IMR-90 (cell line): ENCODE results near the gene ATF7IP. TPM values are rescaled to one million over a fixed set of nuclear protein-coding genes. Genes with fewer than 3 reads are reported as not detected.

Experiments used
- ATAC-seq: fragments of 200-7000 bp; cut with Tn5 transposase; 2 replicates; pipeline ENCODE4 v1.9.1; 2020; ENCODE audit warnings: low read depth, mild to moderate bottlenecking, moderate library complexity
- BruUV-seq: library from RNA; stranded (reverse); fragments of 400-500 nt; replicated peaks from 2 replicates; lab custom pipeline; 2021; lab: Mats Ljungman, UMichigan
- CTCF ChIA-PET: fragments of 300-600 bp; formaldehyde crosslinking; extraction: SDS; loops from one replicate; lab custom pipeline; 2021; ENCODE audit warnings: antibody characterized with exemption; lab: Yijun Ruan, JAX
- POLR2A ChIA-PET: fragments of 300-600 bp; sonication (Branson Sonifier 250); formaldehyde crosslinking; loops from one replicate; lab custom pipeline; 2022; ENCODE audit warnings: antibody characterized with exemption; ENCODE audit not compliant: unreplicated experiment; lab: Charles Lee
- DNase-seq: peaks from one replicate; pipeline ENCODE4 v3.0.0; 2013
- H2AFZ ChIP-seq: replicated peaks from 2 replicates; pipeline ENCODE3; 2013; ENCODE audit warnings: low read length, mild to moderate bottlenecking; ENCODE audit not compliant: poor library complexity
- H2AK5ac ChIP-seq: 2 replicates; pipeline ENCODE4 v1.6.1; 2013; ENCODE audit warnings: low read depth, low read length, inconsistent platforms
- H2AK9ac ChIP-seq: replicated peaks from 2 replicates; pipeline ENCODE3; 2013; ENCODE audit warnings: mild to moderate bottlenecking, low read depth, low read length, moderate library complexity; ENCODE audit not compliant: poor library complexity
- H2BK120ac ChIP-seq: 2 replicates; pipeline ENCODE4 v1.6.1; 2013; ENCODE audit warnings: low read depth, low read length, inconsistent platforms
- H2BK15ac ChIP-seq: 3 replicates; pipeline ENCODE4 v1.6.1; 2013; ENCODE audit warnings: low read depth, low read length, inconsistent platforms
- H2BK20ac ChIP-seq: 2 replicates; pipeline ENCODE4 v1.6.1; 2013; ENCODE audit warnings: low read depth, mild to moderate bottlenecking, inconsistent platforms, low read length, moderate library complexity
- H2BK5ac ChIP-seq: 2 replicates; pipeline ENCODE4 v1.6.1; 2013; ENCODE audit warnings: mild to moderate bottlenecking, low read depth, low read length, inconsistent platforms; ENCODE audit not compliant: poor library complexity, severe bottlenecking
- H3K14ac ChIP-seq: replicated peaks from 2 replicates; pipeline ENCODE4 v1.6.1; 2013; ENCODE audit warnings: low read depth, low read length, inconsistent platforms
- H3K18ac ChIP-seq: 2 replicates; pipeline ENCODE4 v1.6.1; 2013; ENCODE audit warnings: low read depth, low read length, control low read depth
- H3K23ac ChIP-seq: 2 replicates; pipeline ENCODE4 v1.6.1; 2013; ENCODE audit warnings: low read depth, low read length, inconsistent platforms
- H3K27ac ChIP-seq: 2 replicates; pipeline ENCODE4 v1.5.1; 2013; ENCODE audit warnings: mild to moderate bottlenecking, control low read depth, low read length; ENCODE audit not compliant: insufficient read depth
- H3K27me3 ChIP-seq: 2 replicates; pipeline ENCODE4 v1.6.1; 2013; ENCODE audit warnings: low read length; ENCODE audit not compliant: control insufficient read depth, insufficient read depth
- H3K36me3 ChIP-seq: 2 replicates; pipeline ENCODE4 v1.6.1; 2013; ENCODE audit warnings: low read length, mixed read lengths; ENCODE audit not compliant: control insufficient read depth, insufficient read depth
- H3K4ac ChIP-seq: 2 replicates; pipeline ENCODE4 v1.6.1; 2013; ENCODE audit warnings: low read depth, low read length, inconsistent platforms
- H3K4me1 ChIP-seq: 2 replicates; pipeline ENCODE4 v1.6.1; 2013; ENCODE audit warnings: low read length, mixed read lengths; ENCODE audit not compliant: control insufficient read depth, insufficient read depth
- H3K4me2 ChIP-seq: 2 replicates; pipeline ENCODE4 v1.6.1; 2013; ENCODE audit warnings: low read depth, mild to moderate bottlenecking, control low read depth, low read length, moderate library complexity
- H3K4me3 ChIP-seq: 2 replicates; pipeline ENCODE4 v1.5.1; 2013; ENCODE audit warnings: low read depth, mild to moderate bottlenecking, control low read depth, low read length, moderate library complexity; ENCODE audit not compliant: insufficient read depth
- H3K56ac ChIP-seq: 2 replicates; pipeline ENCODE4 v1.6.1; 2013; ENCODE audit warnings: low read length, inconsistent platforms; ENCODE audit not compliant: insufficient read depth; ENCODE audit errors: extremely low read depth
- H3K79me1 ChIP-seq, 2 experiments: 2 replicates each; pipeline ENCODE4 v1.6.1; 2013; ENCODE audit warnings: low read length in 2 of 2, inconsistent platforms in 1 of 2, low read depth in 1 of 2
- H3K9ac ChIP-seq: 2 replicates; pipeline ENCODE4 v1.6.1; 2013; ENCODE audit warnings: low read depth, low read length, control low read depth
- H3K9me1 ChIP-seq: 2 replicates; pipeline ENCODE4 v1.6.1; 2013; ENCODE audit warnings: low read length, inconsistent platforms; ENCODE audit not compliant: insufficient read depth
- H3K9me3 ChIP-seq: 2 replicates; pipeline ENCODE4 v1.6.1; 2013; ENCODE audit warnings: low read length; ENCODE audit not compliant: control insufficient read depth, insufficient read depth
- H4K20me1 ChIP-seq: 2 replicates; pipeline ENCODE4 v1.6.1; 2013; ENCODE audit warnings: low read length, inconsistent platforms; ENCODE audit not compliant: insufficient read depth
- H4K5ac ChIP-seq: 2 replicates; pipeline ENCODE4 v1.6.1; 2013; ENCODE audit warnings: mild to moderate bottlenecking, low read depth, low read length, control low read depth
- H4K8ac ChIP-seq, 2 experiments: 2 replicates each; pipeline ENCODE4 v1.6.1; 2013; ENCODE audit warnings: low read depth in 2 of 2, low read length in 2 of 2, control low read depth in 1 of 2, inconsistent platforms in 1 of 2
- H4K91ac ChIP-seq: 2 replicates; pipeline ENCODE4 v1.6.1; 2013; ENCODE audit warnings: low read depth, low read length, inconsistent platforms; ENCODE audit not compliant: insufficient read depth
- BHLHE40 ChIP-seq: fragments of 150-350 bp; IDR thresholded peaks from 2 replicates; pipeline ENCODE4 v1.6.1; 2016; ENCODE audit warnings: mild to moderate bottlenecking, low read depth, low read length
- CEBPB ChIP-seq: IDR thresholded peaks from 2 replicates; pipeline ENCODE4 v1.6.1; 2012; ENCODE audit warnings: low read depth, low read length, improper control_type of control experiment
- CHD1 ChIP-seq: IDR thresholded peaks from 2 replicates; pipeline ENCODE4 v1.6.1; 2012; ENCODE audit warnings: low read depth, low read length, improper control_type of control experiment
- ELK1 ChIP-seq: fragments of 150-350 bp; IDR thresholded peaks from 2 replicates; pipeline ENCODE4 v1.6.1; 2016; ENCODE audit warnings: low read depth, mild to moderate bottlenecking, low read length, moderate library complexity, borderline replicate concordance
- FOS ChIP-seq: fragments of 150-350 bp; IDR thresholded peaks from 2 replicates; pipeline ENCODE4 v1.6.1; 2016; ENCODE audit warnings: low read depth, low read length
- MAFK ChIP-seq: IDR thresholded peaks from 2 replicates; pipeline ENCODE4 v1.6.1; 2012; ENCODE audit warnings: low read depth, low read length, improper control_type of control experiment
- MAZ ChIP-seq: IDR thresholded peaks from 2 replicates; pipeline ENCODE4 v1.6.1; 2012; ENCODE audit warnings: low read depth, mild to moderate bottlenecking, low read length, improper control_type of control experiment, moderate library complexity, borderline replicate concordance
- MXI1 ChIP-seq: IDR thresholded peaks from 2 replicates; pipeline ENCODE4 v1.6.1; 2012; ENCODE audit warnings: low read depth, mild to moderate bottlenecking, low read length, moderate library complexity, borderline replicate concordance
- NFE2L2 ChIP-seq: fragments of 150-350 bp; IDR thresholded peaks from 2 replicates; pipeline ENCODE4 v1.6.1; 2016; ENCODE audit warnings: low read depth, mild to moderate bottlenecking, low read length
- POLR2A ChIP-seq: IDR thresholded peaks from 2 replicates; pipeline ENCODE4 v1.6.1; 2012; ENCODE audit warnings: mild to moderate bottlenecking, low read depth, low read length
- RAD21 ChIP-seq: IDR thresholded peaks from 2 replicates; pipeline ENCODE4 v1.6.1; 2012; ENCODE audit warnings: low read length, improper control_type of control experiment
- RCOR1 ChIP-seq: IDR thresholded peaks from 2 replicates; pipeline ENCODE4 v1.6.1; 2012; ENCODE audit warnings: mild to moderate bottlenecking, low read length, improper control_type of control experiment; ENCODE audit not compliant: insufficient replicate concordance
- RFX5 ChIP-seq: IDR thresholded peaks from 2 replicates; pipeline ENCODE4 v1.8.0; 2012; ENCODE audit warnings: low read depth, mild to moderate bottlenecking, low read length, moderate library complexity
- SMC3 ChIP-seq: fragments of 150-350 bp; IDR thresholded peaks from 2 replicates; pipeline ENCODE4 v1.6.1; 2016; ENCODE audit warnings: low read depth, mild to moderate bottlenecking, antibody characterized with exemption, low read length, moderate library complexity
- USF2 ChIP-seq: fragments of 150-350 bp; IDR thresholded peaks from 2 replicates; pipeline ENCODE4 v1.6.1; 2017; ENCODE audit warnings: mild to moderate bottlenecking, antibody characterized with exemption, low read length, low read depth
- dilution Hi-C: fragments of 300-500 bp; cut with HindIII; formaldehyde crosslinking; loops from one replicate; pipeline ENCODE4 v1.14.3; 2018; ENCODE audit warnings: low sequenced_read_pairs; ENCODE audit not compliant: unreplicated experiment
- in situ Hi-C: fragments of 300-500 bp; cut with MboI; formaldehyde crosslinking; loops from 3 replicates; pipeline ENCODE4 v1.14.3; 2019; ENCODE audit warnings: low sequenced_read_pairs, inconsistent platforms, mixed read lengths
- intact Hi-C: fragments of 100-400 bp; cut with micrococcal nuclease; formaldehyde crosslinking; loops from 2 replicates; pipeline ENCODE4 v1.10.0; 2022
- polyA plus RNA-seq, 3 experiments: library from polyadenylated mRNA; depleted of rRNA; stranded (reverse); fragments of >200 nt; gene quantifications; 2 replicates each; pipeline ENCODE4 v1.2.3, GENCODE V29; 2012; ENCODE audit warnings: low replicate concordance in 1 of 3
- total RNA-seq: library from RNA; depleted of rRNA; stranded (reverse); fragments of >200 nt; gene quantifications from 2 replicates; pipeline ENCODE4 v1.2.3, GENCODE V29; 2012
- TF ChIP-seq, protein P1 (sequence below): conservative IDR thresholded peaks from 2 replicates; pipeline ENCODE4 v1.5.1; 2012; ENCODE audit warnings: mild to moderate bottlenecking, low read depth, low read length, improper control_type of control experiment

The ATF7IP gene
- total and polyA plus RNA-seq, 2 of the 4 experiments (the other 2 are of a cell fraction) = 9.4 to 22.8 TPM

DNA sequence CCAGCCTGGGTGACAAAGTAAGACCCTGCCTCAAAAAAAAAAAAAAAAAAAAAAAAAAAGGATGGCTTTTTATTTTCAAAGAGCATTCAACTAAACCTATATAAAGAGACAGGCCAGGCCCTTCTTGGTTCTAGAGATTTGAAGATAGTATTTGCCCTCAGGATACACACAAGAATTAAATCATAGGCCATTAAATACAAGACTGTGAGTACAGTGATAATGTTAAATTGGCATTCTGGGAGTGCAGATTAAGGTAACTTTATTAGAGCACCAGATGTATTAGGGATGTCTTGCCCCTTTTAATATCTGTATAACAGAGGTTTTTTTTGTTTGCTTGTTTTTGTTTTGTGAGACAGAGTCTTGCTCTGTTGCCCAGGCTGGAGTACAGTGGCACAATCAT lies 61.3 kb downstream of the ATF7IP start:
- TF ChIP-seq, protein P1, sequence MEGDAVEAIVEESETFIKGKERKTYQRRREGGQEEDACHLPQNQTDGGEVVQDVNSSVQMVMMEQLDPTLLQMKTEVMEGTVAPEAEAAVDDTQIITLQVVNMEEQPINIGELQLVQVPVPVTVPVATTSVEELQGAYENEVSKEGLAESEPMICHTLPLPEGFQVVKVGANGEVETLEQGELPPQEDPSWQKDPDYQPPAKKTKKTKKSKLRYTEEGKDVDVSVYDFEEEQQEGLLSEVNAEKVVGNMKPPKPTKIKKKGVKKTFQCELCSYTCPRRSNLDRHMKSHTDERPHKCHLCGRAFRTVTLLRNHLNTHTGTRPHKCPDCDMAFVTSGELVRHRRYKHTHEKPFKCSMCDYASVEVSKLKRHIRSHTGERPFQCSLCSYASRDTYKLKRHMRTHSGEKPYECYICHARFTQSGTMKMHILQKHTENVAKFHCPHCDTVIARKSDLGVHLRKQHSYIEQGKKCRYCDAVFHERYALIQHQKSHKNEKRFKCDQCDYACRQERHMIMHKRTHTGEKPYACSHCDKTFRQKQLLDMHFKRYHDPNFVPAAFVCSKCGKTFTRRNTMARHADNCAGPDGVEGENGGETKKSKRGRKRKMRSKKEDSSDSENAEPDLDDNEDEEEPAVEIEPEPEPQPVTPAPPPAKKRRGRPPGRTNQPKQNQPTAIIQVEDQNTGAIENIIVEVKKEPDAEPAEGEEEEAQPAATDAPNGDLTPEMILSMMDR = no peak
- no peak for TF ChIP-seq USF2
- no peak for TF ChIP-seq MAZ
- no peak for TF ChIP-seq CEBPB
- TF ChIP-seq FOS = no peak
- TF ChIP-seq RFX5 = no peak
- TF ChIP-seq NFE2L2 = no peak
- no peak for TF ChIP-seq RCOR1
- TF ChIP-seq CHD1 = no peak
- no peak for TF ChIP-seq ELK1
- no peak for TF ChIP-seq BHLHE40
- TF ChIP-seq POLR2A = no peak
- no peak for TF ChIP-seq SMC3
- TF ChIP-seq MXI1 = no peak
- no peak for TF ChIP-seq RAD21
- TF ChIP-seq MAFK = no peak
- BruUV-seq = no TSS peak
- H3K14ac ChIP-seq = no peak overlapping the region
- dilution Hi-C loops = no loop called here
- H2AK5ac ChIP-seq = no peak overlapping the region
- H3K9ac ChIP-seq = no peak overlapping the region
- no peaks in the 10 kb centered on the region; the same call in 1 of the 2 replicates for H3K9me3 ChIP-seq
- no peaks in the 10 kb centered on the region for H4K20me1 ChIP-seq
- H4K5ac ChIP-seq = no peak overlapping the region
- no peaks in the 10 kb centered on the region for H3K27me3 ChIP-seq
- no peak overlapping the region for H2BK20ac ChIP-seq
- in situ Hi-C loops = no loop called here
- H2AFZ ChIP-seq = no peak overlapping the region
- H3K36me3 ChIP-seq = peaks cover 11% of the 10 kb centered on the region
- no peaks in the 10 kb centered on the region for H3K9me1 ChIP-seq
- no peak overlapping the region for H4K8ac ChIP-seq
- no peak overlapping the region for H3K18ac ChIP-seq
- intact Hi-C loops = no loop called here
- H3K27ac ChIP-seq = no peak overlapping the region
- CTCF ChIA-PET = interaction anchor here (0.5 kb wide), 1 partner anchor 79 kb away, joined by 3 read pairs; no protein-coding TSS in a partner anchor
- no peak overlapping the region for H3K56ac ChIP-seq
- no peak overlapping the region for H2BK5ac ChIP-seq
- no peak overlapping the region for H2BK15ac ChIP-seq
- H3K4me2 ChIP-seq = no peak overlapping the region
- no peak overlapping the region for H2AK9ac ChIP-seq
- no peak overlapping the region for H3K4ac ChIP-seq
- DNase-seq (no peak), ATAC-seq (no peak)
- H4K91ac ChIP-seq = no peak overlapping the region
- no peak overlapping the region for H3K23ac ChIP-seq
- no peak overlapping the region for H2BK120ac ChIP-seq
- H3K79me1 ChIP-seq = peaks cover 18 to 23% of the 10 kb centered on the region in 2 experiments
- POLR2A ChIA-PET = no interaction called here
- H3K4me1 ChIP-seq = no peaks in the 10 kb centered on the region
- H3K4me3 ChIP-seq = no peak overlapping the region
